C4-2B (cell line): ENCODE measurements around the gene DSCAM.

Experiments used
- ZFX ChIP-seq: fragments of 450-650 bp; IDR thresholded peaks from 2 replicates; pipeline ENCODE4 v1.6.1; 2017
- TF ChIP-seq, protein P1 (sequence below): fragments of 450-650 bp; conservative IDR thresholded peaks from 2 replicates; pipeline ENCODE4 v1.5.1; 2017; ENCODE audit warnings: mild to moderate bottlenecking

DNA sequence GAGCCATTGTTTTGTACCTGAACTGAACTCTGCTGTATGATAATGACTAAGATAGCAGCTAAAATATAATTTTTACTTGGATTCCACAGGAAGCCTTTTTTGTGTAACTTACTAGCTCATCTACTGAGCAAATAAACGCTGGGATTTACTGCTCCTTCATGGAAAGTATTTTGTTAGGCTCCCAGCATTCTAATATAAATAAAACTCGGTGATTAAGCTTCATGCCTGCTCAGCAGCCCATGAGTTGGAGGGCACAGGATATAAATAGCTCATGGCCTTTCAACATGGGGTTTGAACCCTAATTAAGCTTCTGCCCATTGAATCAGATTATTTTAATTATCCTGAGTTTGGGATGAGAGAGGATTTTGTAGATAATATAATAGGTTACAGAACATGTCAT lies 799.7 kb downstream of the DSCAM start:
- TF ChIP-seq, protein P1, sequence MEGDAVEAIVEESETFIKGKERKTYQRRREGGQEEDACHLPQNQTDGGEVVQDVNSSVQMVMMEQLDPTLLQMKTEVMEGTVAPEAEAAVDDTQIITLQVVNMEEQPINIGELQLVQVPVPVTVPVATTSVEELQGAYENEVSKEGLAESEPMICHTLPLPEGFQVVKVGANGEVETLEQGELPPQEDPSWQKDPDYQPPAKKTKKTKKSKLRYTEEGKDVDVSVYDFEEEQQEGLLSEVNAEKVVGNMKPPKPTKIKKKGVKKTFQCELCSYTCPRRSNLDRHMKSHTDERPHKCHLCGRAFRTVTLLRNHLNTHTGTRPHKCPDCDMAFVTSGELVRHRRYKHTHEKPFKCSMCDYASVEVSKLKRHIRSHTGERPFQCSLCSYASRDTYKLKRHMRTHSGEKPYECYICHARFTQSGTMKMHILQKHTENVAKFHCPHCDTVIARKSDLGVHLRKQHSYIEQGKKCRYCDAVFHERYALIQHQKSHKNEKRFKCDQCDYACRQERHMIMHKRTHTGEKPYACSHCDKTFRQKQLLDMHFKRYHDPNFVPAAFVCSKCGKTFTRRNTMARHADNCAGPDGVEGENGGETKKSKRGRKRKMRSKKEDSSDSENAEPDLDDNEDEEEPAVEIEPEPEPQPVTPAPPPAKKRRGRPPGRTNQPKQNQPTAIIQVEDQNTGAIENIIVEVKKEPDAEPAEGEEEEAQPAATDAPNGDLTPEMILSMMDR = no peak
- TF ChIP-seq ZFX = no peak
